Upper lobe of left lung (tissue), 6 donors: Measurements from ENCODE around the gene GABRG3. TPM values are rescaled to one million over a fixed set of nuclear protein-coding genes. Genes with fewer than 3 reads are reported as not detected.

ENCODE experiments used
- ATAC-seq, 2 donors: fragments of 200-7000 bp; cut with Tn5 transposase; one replicate each; pipeline ENCODE4 v1.9.1; 2022; ENCODE audit warnings: mild to moderate bottlenecking in 2 of 2, moderate library complexity in 2 of 2; ENCODE audit not compliant: low FRiP score in 2 of 2
- DNase-seq, 2 donors: peaks; one replicate each; pipeline ENCODE4 v3.0.0-alpha.2; 2019 to 2020
- H3K27ac ChIP-seq, 4 donors: fragments of 200-600 bp; sonication (generic); one replicate each; pipeline ENCODE4 v1.5.1; 2016 to 2019
- H3K27me3 ChIP-seq, 4 donors: fragments of 200-600 bp; sonication (generic); one replicate each; pipeline ENCODE4 v1.5.1; 2017 to 2019
- H3K36me3 ChIP-seq, 4 donors: fragments of 200-600 bp; sonication (generic); one replicate each; pipeline ENCODE4 v1.5.1; 2016 to 2019
- H3K4me1 ChIP-seq, 4 donors: fragments of 200-600 bp; sonication (generic); one replicate each; pipeline ENCODE4 v1.5.1; 2018 to 2019
- H3K4me3 ChIP-seq, 4 donors: fragments of 200-600 bp; sonication (generic); one replicate each; pipeline ENCODE4 v1.5.1; 2017 to 2019; ENCODE audit warnings: mild to moderate bottlenecking in 2 of 4, moderate library complexity in 1 of 4
- H3K9me3 ChIP-seq, 4 donors: fragments of 200-600 bp; sonication (generic); one replicate each; pipeline ENCODE4 v1.5.1; 2018 to 2019
- EP300 ChIP-seq, 4 donors: sonication (generic); formaldehyde crosslinking; IDR thresholded peaks; one replicate each; pipeline ENCODE4 v1.5.1; 2017; ENCODE audit warnings: antibody characterized with exemption in 4 of 4, control low read depth in 2 of 4
- POLR2A ChIP-seq, 4 donors: fragments of 450-650 bp; IDR thresholded peaks; one replicate each; pipeline ENCODE4 v1.5.1; 2016 to 2017; ENCODE audit warnings: antibody characterized with exemption in 4 of 4, mild to moderate bottlenecking in 2 of 4
- POLR2AphosphoS5 ChIP-seq, 2 donors: sonication (generic); formaldehyde crosslinking; IDR thresholded peaks; one replicate each; pipeline ENCODE4 v1.5.1; 2017; ENCODE audit warnings: antibody characterized with exemption in 2 of 2
- WGBS, 2 donors: methylation state at CpG; one replicate each; pipeline ENCODE4 v1.1.5; 2017 to 2018; 5-methylcytosine and 5-hydroxymethylcytosine counted together
- total RNA-seq, 6 donors: library from RNA; depleted of rRNA in 4 of 6; stranded (reverse); fragments of >200 nt in 4 of 6; gene quantifications; one replicate each; pipeline versions ENCODE4 v1.1.0 to v1.2.1, GENCODE V29; 2016 to 2021
- TF ChIP-seq, protein P1 (sequence below), 6 experiments: fragments of 450-650 bp in 4 of 6; fragments of 200-600 bp in 2 of 6; sonication (generic) in 2 of 6; IDR thresholded peaks; one replicate each; pipeline ENCODE4 v1.5.1; 2016 to 2019; ENCODE audit warnings: antibody characterized with exemption in 6 of 6
- donor health status: DM: no; HTN: no; CAD: no; lungs with moderate emphysema.
- donor health status: DM: no; HTN: yes; CAD: no; lungs with severe emphysema.

GABRG3 gene
- total RNA-seq, 6 donors from 2014 or later: not detected

DNA sequence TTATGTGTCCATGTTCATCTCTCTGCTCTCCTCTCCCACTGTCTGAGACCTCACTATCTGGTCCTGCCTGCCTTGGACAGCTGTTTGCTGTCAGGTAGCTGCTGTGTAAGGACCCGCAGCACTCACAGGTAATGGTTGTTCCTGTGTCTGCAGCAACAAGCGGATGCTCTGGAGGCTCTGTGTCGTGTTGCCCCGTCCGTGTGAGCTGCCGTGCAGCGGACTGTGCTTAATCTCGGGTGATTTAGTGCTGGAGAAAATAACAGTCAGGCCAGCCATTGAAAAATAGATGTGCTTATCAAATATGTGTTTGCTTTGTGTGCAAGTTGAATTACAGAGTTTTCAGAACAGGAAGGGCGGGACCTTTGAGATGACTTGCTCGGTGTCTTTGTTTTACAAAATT lies 121.4 kb downstream of the GABRG3 start:
- Histone ChIP-seq H3K27me3 (no peaks in the 10 kb centered on the region), H3K27ac (no peak overlapping the region), H3K9me3 (peaks cover 0 to 15% (median 1%) of the 10 kb centered on the region in 4 donors), H3K4me3 (no peak overlapping the region), H3K36me3 (no peaks in the 10 kb centered on the region), H3K4me1 (peaks cover 0 to 3% (median 0%) of the 10 kb centered on the region in 4 donors)
- no peak for DNase-seq
- no peak for ATAC-seq
- WGBS, 2 donors: 75 to 79% methylated on average over 9 to 10 of the region's 10 CpGs
- no peak for TF ChIP-seq EP300 (IDR thresholded peaks at IDR 0.05)
- no peak for TF ChIP-seq POLR2A (IDR thresholded peaks at IDR 0.05)
- TF ChIP-seq, protein P1, sequence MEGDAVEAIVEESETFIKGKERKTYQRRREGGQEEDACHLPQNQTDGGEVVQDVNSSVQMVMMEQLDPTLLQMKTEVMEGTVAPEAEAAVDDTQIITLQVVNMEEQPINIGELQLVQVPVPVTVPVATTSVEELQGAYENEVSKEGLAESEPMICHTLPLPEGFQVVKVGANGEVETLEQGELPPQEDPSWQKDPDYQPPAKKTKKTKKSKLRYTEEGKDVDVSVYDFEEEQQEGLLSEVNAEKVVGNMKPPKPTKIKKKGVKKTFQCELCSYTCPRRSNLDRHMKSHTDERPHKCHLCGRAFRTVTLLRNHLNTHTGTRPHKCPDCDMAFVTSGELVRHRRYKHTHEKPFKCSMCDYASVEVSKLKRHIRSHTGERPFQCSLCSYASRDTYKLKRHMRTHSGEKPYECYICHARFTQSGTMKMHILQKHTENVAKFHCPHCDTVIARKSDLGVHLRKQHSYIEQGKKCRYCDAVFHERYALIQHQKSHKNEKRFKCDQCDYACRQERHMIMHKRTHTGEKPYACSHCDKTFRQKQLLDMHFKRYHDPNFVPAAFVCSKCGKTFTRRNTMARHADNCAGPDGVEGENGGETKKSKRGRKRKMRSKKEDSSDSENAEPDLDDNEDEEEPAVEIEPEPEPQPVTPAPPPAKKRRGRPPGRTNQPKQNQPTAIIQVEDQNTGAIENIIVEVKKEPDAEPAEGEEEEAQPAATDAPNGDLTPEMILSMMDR (IDR thresholded peaks at IDR 0.05): no peak
- TF ChIP-seq POLR2AphosphoS5 (IDR thresholded peaks at IDR 0.05): no peak

DNA sequence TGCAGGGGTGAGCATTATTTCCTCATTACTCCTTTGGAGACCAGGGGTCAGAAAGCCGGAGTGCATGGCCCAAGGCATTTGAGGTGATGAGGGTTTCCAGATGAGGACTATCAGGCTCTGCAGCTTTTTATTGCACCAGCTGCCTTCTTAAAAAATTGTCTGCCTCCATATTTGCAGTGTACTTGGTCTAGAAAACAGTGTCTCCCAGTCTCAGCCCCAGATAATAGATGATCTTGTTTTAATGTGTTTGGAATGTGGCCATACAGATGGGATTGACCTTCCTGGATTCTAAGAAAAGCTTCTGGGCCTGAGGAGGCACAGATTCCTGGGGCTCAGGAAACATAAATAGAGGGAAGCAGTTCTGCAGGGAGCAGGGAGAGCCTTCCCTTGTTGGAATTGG lies 123.3 kb downstream of the GABRG3 start:
- ATAC-seq: no peak
- Histone ChIP-seq H3K27me3 (no peaks in the 10 kb centered on the region), H3K4me3 (no peak overlapping the region), H3K27ac (no peak overlapping the region), H3K36me3 (no peaks in the 10 kb centered on the region), H3K9me3 (peaks cover 0 to 6% (median 0%) of the 10 kb centered on the region in 4 donors), H3K4me1 (peaks cover 0 to 3% (median 0%) of the 10 kb centered on the region in 4 donors)
- TF ChIP-seq POLR2AphosphoS5 (IDR thresholded peaks at IDR 0.05): no peak
- TF ChIP-seq, protein P1 (IDR thresholded peaks at IDR 0.05): no peak
- TF ChIP-seq EP300 (IDR thresholded peaks at IDR 0.05): no peak
- TF ChIP-seq POLR2A (IDR thresholded peaks at IDR 0.05): no peak
- DNase-seq: no peak
- 90 to 100% methylated on average over 1 of the region's 1 CpG for WGBS, 2 donors

DNA sequence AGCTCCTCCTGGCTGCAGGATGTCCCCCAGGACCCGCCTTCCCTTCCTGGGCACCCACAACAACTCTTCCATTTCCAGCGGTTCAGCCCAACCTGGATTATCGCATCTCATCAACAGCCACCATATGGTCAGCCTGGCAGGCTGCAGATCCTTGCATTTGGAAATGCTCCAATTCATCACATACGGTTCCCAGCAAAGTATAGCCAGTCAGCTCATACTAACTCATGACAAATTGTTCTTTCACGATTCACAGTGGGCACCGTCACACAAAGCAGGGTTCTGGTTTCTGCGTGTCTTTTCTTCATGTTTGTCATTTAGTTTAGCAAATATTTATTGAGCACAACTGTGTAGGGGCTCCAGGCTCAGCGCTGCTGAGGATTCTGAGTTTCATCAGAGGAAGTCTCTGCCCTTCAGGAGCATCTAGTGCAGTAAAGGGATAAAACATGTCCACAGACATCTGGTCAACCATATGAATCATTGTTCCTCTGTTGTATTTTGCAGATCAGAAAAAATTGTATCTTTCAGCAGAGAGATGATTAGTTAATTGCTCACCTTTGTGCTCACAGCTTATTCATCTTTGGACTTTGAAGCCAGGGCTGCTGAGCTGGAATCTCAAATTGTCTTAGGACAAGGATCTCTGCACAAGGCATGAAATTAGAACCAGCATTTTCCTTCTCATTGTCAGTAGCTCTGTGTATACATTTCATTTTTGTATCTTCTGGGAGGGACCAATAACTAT lies 125.1 kb downstream of the GABRG3 start:
- DNase-seq: no peak
- TF ChIP-seq POLR2A (IDR thresholded peaks at IDR 0.05) (no peak), EP300 (IDR thresholded peaks at IDR 0.05) (no peak), POLR2AphosphoS5 (IDR thresholded peaks at IDR 0.05) (no peak)
- TF ChIP-seq, protein P1 (IDR thresholded peaks at IDR 0.05): no peak
- peaks cover 0 to 3% (median 0%) of the 10 kb centered on the region in 4 donors for H3K4me1 ChIP-seq
- no peak for ATAC-seq
- H3K27me3 ChIP-seq: no peaks in the 10 kb centered on the region
- H3K4me3 ChIP-seq: no peak overlapping the region
- H3K9me3 ChIP-seq: no peaks in the 10 kb centered on the region
- 61% methylated on average over 8 of the region's 8 CpGs for WGBS, 2 donors
- no peak overlapping the region for H3K27ac ChIP-seq
- no peaks in the 10 kb centered on the region for H3K36me3 ChIP-seq

DNA sequence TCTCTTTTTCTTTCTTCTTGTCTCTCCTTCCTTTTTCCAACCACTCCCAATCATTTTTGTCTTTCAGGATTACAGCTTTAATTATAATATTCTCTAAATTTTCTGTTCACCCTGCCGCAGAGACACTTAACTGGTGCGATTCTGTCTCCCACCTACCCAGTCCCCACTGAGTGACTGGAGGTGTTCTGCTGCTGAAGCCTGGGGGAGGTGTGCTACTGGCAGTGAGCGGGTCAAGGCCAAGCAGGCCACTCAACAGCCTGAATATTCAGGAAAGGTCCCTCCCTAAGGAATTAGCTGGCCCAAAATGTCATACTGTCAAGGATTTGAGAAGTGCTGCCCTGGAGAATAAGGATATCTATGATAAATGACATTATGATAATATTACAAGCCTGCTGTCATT lies 126.5 kb downstream of the GABRG3 start:
- ATAC-seq (no peak), DNase-seq (no peak)
- no peak for TF ChIP-seq POLR2AphosphoS5 (IDR thresholded peaks at IDR 0.05)
- TF ChIP-seq POLR2A (IDR thresholded peaks at IDR 0.05): no peak
- TF ChIP-seq EP300 (IDR thresholded peaks at IDR 0.05): no peak
- TF ChIP-seq, protein P1 (IDR thresholded peaks at IDR 0.05): no peak
- no peaks in the 10 kb centered on the region for H3K36me3 ChIP-seq
- H3K4me3 ChIP-seq: no peak overlapping the region
- H3K9me3 ChIP-seq: no peaks in the 10 kb centered on the region
- no peaks in the 10 kb centered on the region for H3K27me3 ChIP-seq
- peaks cover 0 to 3% (median 0%) of the 10 kb centered on the region in 4 donors for H3K4me1 ChIP-seq
- WGBS, 2 donors: 81 to 85% methylated on average over 3 of the region's 3 CpGs
- H3K27ac ChIP-seq: no peak overlapping the region

DNA sequence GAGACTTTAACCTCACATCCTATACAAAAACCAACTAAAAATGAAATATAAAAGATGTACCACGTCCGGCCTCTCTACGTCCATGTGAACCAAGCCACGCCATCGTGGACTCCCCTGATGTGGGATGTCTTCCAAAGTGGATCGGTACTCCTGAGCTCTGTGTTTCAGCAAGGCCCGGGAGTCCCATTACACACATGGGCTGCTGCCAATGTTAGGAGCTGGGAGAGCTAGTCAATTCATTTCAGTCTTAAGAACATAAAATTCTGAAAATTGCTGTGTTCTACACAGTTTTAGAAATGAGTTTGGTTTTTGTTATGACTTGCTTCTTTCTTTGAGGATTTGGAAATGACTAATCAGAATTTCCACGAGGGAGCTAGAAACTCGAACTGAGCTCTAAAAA lies 131.0 kb downstream of the GABRG3 start:
- ATAC-seq (no peak), DNase-seq (no peak)
- Histone ChIP-seq H3K36me3 (no peaks in the 10 kb centered on the region), H3K9me3 (no peaks in the 10 kb centered on the region), H3K27ac (no peak overlapping the region), H3K27me3 (no peaks in the 10 kb centered on the region), H3K4me3 (no peak overlapping the region), H3K4me1 (no peaks in the 10 kb centered on the region)
- 78 to 88% methylated on average over 9 of the region's 9 CpGs for WGBS, 2 donors
- TF ChIP-seq, protein P1 (IDR thresholded peaks at IDR 0.05): no peak
- TF ChIP-seq POLR2AphosphoS5 (IDR thresholded peaks at IDR 0.05) (no peak), EP300 (IDR thresholded peaks at IDR 0.05) (no peak), POLR2A (IDR thresholded peaks at IDR 0.05) (no peak)
